Testis (tissue), 2 donors: Measurements from ENCODE around the gene BLOC1S4.

Experiments used
- POLR2A ChIP-seq: fragments of 450-650 bp; IDR thresholded peaks from one replicate; pipeline ENCODE4 v1.6.1; 2017; ENCODE audit warnings: antibody characterized with exemption, mild to moderate bottlenecking, moderate library complexity
- TF ChIP-seq, protein P1 (sequence below), 3 experiments: fragments of 450-650 bp in 2 of 3; fragments of 200-600 bp in 1 of 3; sonication (generic) in 1 of 3; IDR thresholded peaks; one replicate each; pipeline ENCODE4 v1.5.1; 2016 to 2019; ENCODE audit warnings: antibody characterized with exemption in 3 of 3, mild to moderate bottlenecking in 2 of 3, moderate library complexity in 1 of 3

DNA sequence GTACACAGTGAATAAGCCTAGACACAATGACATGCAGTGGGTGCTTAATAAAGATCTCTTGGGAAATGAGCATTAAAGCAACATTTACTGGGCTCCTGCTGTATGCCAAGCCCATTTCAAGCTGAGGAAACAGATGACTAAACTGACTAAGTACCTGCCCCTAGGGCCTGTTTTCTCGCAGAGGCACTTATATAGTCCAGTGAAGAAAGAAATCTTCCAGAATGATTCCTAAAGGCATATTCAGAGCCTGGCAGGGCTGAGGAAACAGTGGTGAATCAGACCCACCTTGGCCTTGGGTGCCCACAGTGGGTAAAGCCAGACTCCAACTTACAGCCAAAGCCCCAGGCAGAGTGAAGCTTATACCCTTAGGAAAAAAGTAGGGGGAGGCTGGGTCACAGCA is 44.3 kb upstream of the BLOC1S4 start:
- TF ChIP-seq, protein P1, sequence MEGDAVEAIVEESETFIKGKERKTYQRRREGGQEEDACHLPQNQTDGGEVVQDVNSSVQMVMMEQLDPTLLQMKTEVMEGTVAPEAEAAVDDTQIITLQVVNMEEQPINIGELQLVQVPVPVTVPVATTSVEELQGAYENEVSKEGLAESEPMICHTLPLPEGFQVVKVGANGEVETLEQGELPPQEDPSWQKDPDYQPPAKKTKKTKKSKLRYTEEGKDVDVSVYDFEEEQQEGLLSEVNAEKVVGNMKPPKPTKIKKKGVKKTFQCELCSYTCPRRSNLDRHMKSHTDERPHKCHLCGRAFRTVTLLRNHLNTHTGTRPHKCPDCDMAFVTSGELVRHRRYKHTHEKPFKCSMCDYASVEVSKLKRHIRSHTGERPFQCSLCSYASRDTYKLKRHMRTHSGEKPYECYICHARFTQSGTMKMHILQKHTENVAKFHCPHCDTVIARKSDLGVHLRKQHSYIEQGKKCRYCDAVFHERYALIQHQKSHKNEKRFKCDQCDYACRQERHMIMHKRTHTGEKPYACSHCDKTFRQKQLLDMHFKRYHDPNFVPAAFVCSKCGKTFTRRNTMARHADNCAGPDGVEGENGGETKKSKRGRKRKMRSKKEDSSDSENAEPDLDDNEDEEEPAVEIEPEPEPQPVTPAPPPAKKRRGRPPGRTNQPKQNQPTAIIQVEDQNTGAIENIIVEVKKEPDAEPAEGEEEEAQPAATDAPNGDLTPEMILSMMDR (IDR thresholded peaks at IDR 0.05) = no peak
- no peak for TF ChIP-seq POLR2A
